Caki2 (cell line): ENCODE data around the gene DEUP1. TPM values are rescaled to one million over a fixed set of nuclear protein-coding genes. Genes with fewer than 3 reads are reported as not detected.
A peak's percentile ranks its signal among the peaks of the same experiment; 100 is the strongest.
"Not testable (repeated sequence)": the region's sequence is repeated elsewhere in the genome, so short reads cannot be mapped to it uniquely, and the experiment has no call there.

Experiments used
- DNase-seq: peaks from one replicate; pipeline ENCODE4 v3.0.0-alpha.2; 2015; ENCODE audit warnings: low read depth
- in situ Hi-C: cut with HindIII; loops from 2 replicates; pipeline ENCODE4 v1.10.0; 2016; ENCODE audit warnings: low sequenced_read_pairs, low pct_unique_long_range_greater_than_20kb, mixed read lengths
- total RNA-seq: library from RNA; depleted of rRNA; stranded (reverse); fragments of >200 nt; shearing (Covaris generic); gene quantifications from 2 replicates; pipeline ENCODE4 v1.2.3, GENCODE V29; 2014; ENCODE audit warnings: low replicate concordance

Gene DEUP1
- total RNA-seq, 1 experiment from 2014 or later = not detected

- in situ Hi-C loops = no loop called here
- DNase-seq = no peak
These were observed 9.7 kb downstream of the DEUP1 start for GRCh38 chr11:93340223-93340622.

- in situ Hi-C loops = no loop called here
- DNase-seq = no peak
These were observed 14.4 kb downstream of the DEUP1 start for GRCh38 chr11:93344855-93345333.

GRCh38 chr11:93348930-93349329 lies 18.4 kb downstream of the DEUP1 start:
- in situ Hi-C loops = no loop called here
- DNase-seq = no peak

- in situ Hi-C loops = no loop called here
- DNase-seq = no peak
These were observed 20.3 kb downstream of the DEUP1 start for GRCh38 chr11:93350835-93351234.

GRCh38 chr11:93359396-93359795 lies 28.9 kb downstream of the DEUP1 start:
- DNase-seq = no peak
- in situ Hi-C loops = no loop called here

- DNase-seq = no peak
- in situ Hi-C loops = no loop called here
These were observed 30.9 kb downstream of the DEUP1 start for GRCh38 chr11:93361435-93361834.

GRCh38 chr11:93368022-93368421 lies 37.5 kb downstream of the DEUP1 start:
- in situ Hi-C loops = no loop called here
- no peak for DNase-seq

GRCh38 chr11:93370260-93370659 lies 39.7 kb downstream of the DEUP1 start:
- DNase-seq = no peak
- in situ Hi-C loops = no loop called here

GRCh38 chr11:93389737-93390136 lies 59.2 kb downstream of the DEUP1 start:
- no peak for DNase-seq
- in situ Hi-C loops = no loop called here

GRCh38 chr11:93392867-93393266 lies 62.3 kb downstream of the DEUP1 start:
- peak; percentile 27 for DNase-seq
- in situ Hi-C loops = no loop called here

GRCh38 chr11:93393386-93393785 lies 62.8 kb downstream of the DEUP1 start:
- in situ Hi-C loops = no loop called here

GRCh38 chr11:93394488-93394887 lies 63.9 kb downstream of the DEUP1 start:
- no peak for DNase-seq
- in situ Hi-C loops = no loop called here

More at GRCh38 chr11:93393386-93393785, 62.8 kb downstream of the DEUP1 start:
- no peak for DNase-seq

- no peak for DNase-seq
These were observed 65.8 kb downstream of the DEUP1 start for GRCh38 chr11:93396316-93396715.

GRCh38 chr11:93403930-93404329 lies 73.4 kb downstream of the DEUP1 start:
- DNase-seq = no peak
- in situ Hi-C loops = no loop called here

More at GRCh38 chr11:93396316-93396715, 65.8 kb downstream of the DEUP1 start:
- in situ Hi-C loops = no loop called here

- in situ Hi-C loops = no loop called here
- DNase-seq = no peak
These were observed 77.3 kb downstream of the DEUP1 start for GRCh38 chr11:93407777-93408401.

- in situ Hi-C loops = no loop called here
- DNase-seq = no peak
These were observed 79.9 kb downstream of the DEUP1 start for GRCh38 chr11:93410441-93410840.

GRCh38 chr11:93411705-93412104 lies 81.2 kb downstream of the DEUP1 start:
- no peak for DNase-seq
- in situ Hi-C loops = no loop called here

- no peak for DNase-seq
- in situ Hi-C loops = no loop called here
These were observed 101.7 kb downstream of the DEUP1 start for GRCh38 chr11:93432247-93432646.

GRCh38 chr11:93443232-93443631 lies 112.7 kb downstream of the DEUP1 start:
- in situ Hi-C loops = not testable (repeated sequence)

GRCh38 chr11:93444617-93445073 lies 114.1 kb downstream of the DEUP1 start:
- DNase-seq = peak; percentile 26
- in situ Hi-C loops = no loop called here

More at GRCh38 chr11:93443232-93443631, 112.7 kb downstream of the DEUP1 start:
- not testable (repeated sequence) for DNase-seq
